Erythroblast (primary cell): ENCODE data around the gene SEPTIN11.
"Not testable (repeated sequence)": the region's sequence is repeated elsewhere in the genome, so short reads cannot be mapped to it uniquely, and the experiment has no call there.

Experiments
- DNase-seq, 2 experiments: peaks; one replicate each; lab custom pipeline; 2025; lab: John Stamatoyannopoulos, UW
- GATA1 ChIP-seq: IDR thresholded peaks from 2 replicates; pipeline ENCODE4 v1.6.1; 2011; ENCODE audit warnings: low read depth, mild to moderate bottlenecking, control low read depth, low read length, moderate library complexity
- POLR2A ChIP-seq: IDR thresholded peaks from 2 replicates; pipeline ENCODE4 v1.6.1; 2011; ENCODE audit warnings: mild to moderate bottlenecking, low read length

Gene SEPTIN11

GRCh38 chr4:76958891-76959290 lies 9.3 kb downstream of the SEPTIN11 start:
- no peak for DNase-seq
- no peak for TF ChIP-seq GATA1
- TF ChIP-seq POLR2A: no peak

- no peak for TF ChIP-seq GATA1
- TF ChIP-seq POLR2A: no peak
- no peak for DNase-seq
These were observed 10.5 kb downstream of the SEPTIN11 start for GRCh38 chr4:76960014-76960413.

GRCh38 chr4:76962406-76963130 lies 13.0 kb downstream of the SEPTIN11 start:
- no peak for DNase-seq

GRCh38 chr4:76963131-76963750 lies 13.7 kb downstream of the SEPTIN11 start:
- TF ChIP-seq GATA1: no peak
- no peak for TF ChIP-seq POLR2A
- no peak for DNase-seq

More at GRCh38 chr4:76962406-76963130, 13.0 kb downstream of the SEPTIN11 start:
- no peak for TF ChIP-seq GATA1
- TF ChIP-seq POLR2A: no peak

GRCh38 chr4:76963927-76964326 lies 14.4 kb downstream of the SEPTIN11 start:
- DNase-seq: not testable (repeated sequence)

GRCh38 chr4:76964769-76965168 lies 15.2 kb downstream of the SEPTIN11 start:
- no peak for TF ChIP-seq GATA1
- DNase-seq: no peak

- DNase-seq: no peak
- no peak for TF ChIP-seq GATA1
These were observed 16.5 kb downstream of the SEPTIN11 start for GRCh38 chr4:76965866-76966579.

GRCh38 chr4:76968937-76969336 lies 19.4 kb downstream of the SEPTIN11 start:
- no peak for TF ChIP-seq GATA1
- no peak for TF ChIP-seq POLR2A

GRCh38 chr4:76969495-76969894 lies 19.9 kb downstream of the SEPTIN11 start:
- TF ChIP-seq POLR2A (no peak), GATA1 (no peak)
- no peak for DNase-seq

More at GRCh38 chr4:76968937-76969336, 19.4 kb downstream of the SEPTIN11 start:
- no peak for DNase-seq

GRCh38 chr4:76969941-76970529 lies 20.5 kb downstream of the SEPTIN11 start:
- no peak for DNase-seq
- TF ChIP-seq GATA1 (no peak), POLR2A (no peak)

GRCh38 chr4:76972306-76972705 lies 22.8 kb downstream of the SEPTIN11 start:
- no peak for DNase-seq
- no peak for TF ChIP-seq POLR2A
- no peak for TF ChIP-seq GATA1

- no peak for DNase-seq
- TF ChIP-seq POLR2A (no peak), GATA1 (no peak)
These were observed 24.6 kb downstream of the SEPTIN11 start for GRCh38 chr4:76974150-76974549.

- TF ChIP-seq GATA1 (no peak), POLR2A (no peak)
- DNase-seq: no peak
These were observed 27.6 kb downstream of the SEPTIN11 start for GRCh38 chr4:76977113-76977512.

- TF ChIP-seq GATA1 (no peak), POLR2A (no peak)
- DNase-seq: no peak
These were observed 28.3 kb downstream of the SEPTIN11 start for GRCh38 chr4:76977736-76978350.
